HepG2 (cell line): ENCODE measurements around the gene TUBA4A. TPM values are rescaled to one million over a fixed set of nuclear protein-coding genes. Genes with fewer than 3 reads are reported as not detected.

Source experiments
- ATAC-seq: fragments of 200-7000 bp; cut with Tn5 transposase; 3 replicates; pipeline ENCODE4 v1.9.1; 2020; ENCODE audit warnings: mild to moderate bottlenecking, moderate library complexity
- BruUV-seq: library from RNA; stranded (reverse); fragments of 400-500 nt; replicated peaks from 2 replicates; lab custom pipeline; 2021; lab: Mats Ljungman, UMichigan
- CTCF ChIA-PET: fragments of 300-600 bp; formaldehyde crosslinking; extraction: SDS; loops from one replicate; lab custom pipeline; 2021; ENCODE audit warnings: low total read pairs, inconsistent platforms, low intra/inter-chr PET ratio; lab: Yijun Ruan, JAX
- POLR2A ChIA-PET: fragments of 350-600 bp; sonication (Branson Sonifier 250); formaldehyde crosslinking; loops from one replicate; lab custom pipeline; 2020; ENCODE audit warnings: antibody characterized with exemption, inconsistent platforms; lab: Yijun Ruan, JAX
- DNase-seq: peaks from one replicate; pipeline ENCODE4 v3.0.0-alpha.2; 2015; ENCODE audit warnings: low spot score
- FAIRE-seq: peaks from 3 replicates; lab custom pipeline; 2011; peaks lifted over from hg19 to GRCh38; lab: Jason Lieb, UNC
- H2AFZ ChIP-seq: one replicate; pipeline ENCODE4 v1.6.1; 2011; ENCODE audit warnings: low read length, inconsistent platforms
- H3K27ac ChIP-seq: fragments of 300-600 bp; 3 replicates; pipeline ENCODE4 v1.8.0; 2011; ENCODE audit warnings: mixed run types, mild to moderate bottlenecking, mixed read lengths, low read length, inconsistent platforms; ENCODE audit not compliant: insufficient read depth; ENCODE audit errors: extremely low read length
- H3K27me3 ChIP-seq, 2 experiments: fragments of 200-600 bp in 1 of 2; 2 replicates in 1 of 2; 3 replicates in 1 of 2; pipeline versions ENCODE4 v1.6.0 to v1.8.0; 2011; ENCODE audit warnings: low read length in 2 of 2, mild to moderate bottlenecking in 2 of 2, moderate library complexity in 2 of 2, inconsistent platforms in 1 of 2; ENCODE audit not compliant: insufficient read depth in 2 of 2, control insufficient read depth in 1 of 2
- H3K36me3 ChIP-seq, 2 experiments: fragments of 200-600 bp in 1 of 2; replicated peaks in 1 of 2; 2 replicates in 1 of 2; 3 replicates in 1 of 2; pipeline versions ENCODE4 v1.5.1 to v1.8.0; 2011; ENCODE audit warnings: low read length in 2 of 2, inconsistent platforms in 1 of 2; ENCODE audit not compliant: insufficient read depth in 2 of 2, control insufficient read depth in 1 of 2
- H3K4me1 ChIP-seq: 2 replicates; pipeline ENCODE4 v1.5.1; 2012; ENCODE audit warnings: low read length, inconsistent platforms; ENCODE audit not compliant: insufficient read depth
- H3K4me2 ChIP-seq: 2 replicates; pipeline ENCODE4 v1.6.0; 2011; ENCODE audit warnings: low read depth, low read length, inconsistent platforms
- H3K4me3 ChIP-seq, 3 experiments: fragments of 200-600 bp in 1 of 3; sonication (generic), shearing (Covaris generic) in 1 of 3; replicated peaks in 1 of 3; 2 replicates each; pipeline ENCODE4 v1.5.1; 2011 to 2016; ENCODE audit warnings: low read length in 3 of 3, inconsistent platforms in 2 of 3, low read depth in 2 of 3, mild to moderate bottlenecking in 2 of 3, control low read depth in 1 of 3, mixed read lengths in 1 of 3; ENCODE audit not compliant: insufficient read depth in 1 of 3
- H3K79me2 ChIP-seq: one replicate; pipeline ENCODE4 v1.6.1; 2011; ENCODE audit warnings: low read length, inconsistent platforms; ENCODE audit not compliant: insufficient read depth
- H3K9ac ChIP-seq: 2 replicates; pipeline ENCODE4 v1.6.0; 2011; ENCODE audit warnings: mild to moderate bottlenecking, low read depth, low read length, inconsistent platforms; ENCODE audit not compliant: insufficient read depth
- H3K9me3 ChIP-seq: 2 replicates; pipeline ENCODE4 v1.5.1; 2012; ENCODE audit warnings: mild to moderate bottlenecking, low read length
- H4K20me1 ChIP-seq: 2 replicates; pipeline ENCODE4 v1.6.0; 2011; ENCODE audit warnings: inconsistent platforms, mild to moderate bottlenecking, low read length, moderate library complexity; ENCODE audit not compliant: insufficient read depth
- AGO2 ChIP-seq: fragments of 200-400 bp; formaldehyde crosslinking; optimal IDR thresholded peaks from 2 replicates; pipeline ENCODE3; 2017; ENCODE audit warnings: mild to moderate bottlenecking, low read depth, low read length, moderate library complexity
- RBFOX2 ChIP-seq: fragments of 200-400 bp; formaldehyde crosslinking; IDR thresholded peaks from 2 replicates; pipeline ENCODE4 v1.6.1; 2017; ENCODE audit warnings: low read depth, mild to moderate bottlenecking, low read length
- WGBS: methylation state at CpG from one replicate; pipeline ENCODE4 v1.1.6; 2017; ENCODE audit warnings: low lambda C conversion rate; 5-methylcytosine and 5-hydroxymethylcytosine counted together
- in situ Hi-C: cut with HindIII; loops from 2 replicates; pipeline ENCODE4 v1.10.0; 2017; ENCODE audit warnings: low pct_unique_long_range_greater_than_20kb; ENCODE audit not compliant: extremely low pct_ligation_motif_present
- intact Hi-C: fragments of 100-400 bp; cut with micrococcal nuclease; formaldehyde crosslinking; loops from one replicate; pipeline ENCODE4 v1.10.0; 2022; ENCODE audit not compliant: unreplicated experiment
- polyA plus RNA-seq, 8 experiments: library from polyadenylated mRNA; depleted of rRNA in 3 of 8; stranded (reverse) in 7 of 8; unstranded in 1 of 8; fragments of >200 nt; fragmentation: Illumina TruSeq in 4 of 8; extraction: Trizol in 4 of 8; gene quantifications; 2 replicates each; pipeline versions ENCODE4 v1.2.1 to v1.2.3, GENCODE V29; 2011 to 2016; ENCODE audit warnings: low read depth in 4 of 8, missing spikeins in 1 of 8, mixed read lengths in 1 of 8; ENCODE audit not compliant: insufficient read depth in 1 of 8
- total RNA-seq, 5 experiments: library from RNA; depleted of rRNA; stranded (reverse); fragments of >200 nt; fragmentation: Illumina TruSeq; extraction: Trizol; gene quantifications; 2 replicates each; pipeline ENCODE4 v1.2.3, GENCODE V29; 2016; ENCODE audit warnings: low read depth in 1 of 5
- TF ChIP-seq, protein P1 (sequence below): IDR thresholded peaks from 2 replicates; pipeline ENCODE4 v1.6.1; 2016; ENCODE audit warnings: missing genetic modification reagents, missing compliant biosample characterization
- TF ChIP-seq, protein P2 (sequence below): IDR thresholded peaks from 2 replicates; pipeline ENCODE4 v1.6.1; 2016; ENCODE audit warnings: missing compliant biosample characterization, missing genetic modification reagents, borderline replicate concordance

Gene TUBA4A
- total and polyA plus RNA-seq, 2 of the 13 experiments (the other 11 are each of a cell fraction or from before 2014, with no cell fraction given): 1.3 to 12.7 TPM

DNA sequence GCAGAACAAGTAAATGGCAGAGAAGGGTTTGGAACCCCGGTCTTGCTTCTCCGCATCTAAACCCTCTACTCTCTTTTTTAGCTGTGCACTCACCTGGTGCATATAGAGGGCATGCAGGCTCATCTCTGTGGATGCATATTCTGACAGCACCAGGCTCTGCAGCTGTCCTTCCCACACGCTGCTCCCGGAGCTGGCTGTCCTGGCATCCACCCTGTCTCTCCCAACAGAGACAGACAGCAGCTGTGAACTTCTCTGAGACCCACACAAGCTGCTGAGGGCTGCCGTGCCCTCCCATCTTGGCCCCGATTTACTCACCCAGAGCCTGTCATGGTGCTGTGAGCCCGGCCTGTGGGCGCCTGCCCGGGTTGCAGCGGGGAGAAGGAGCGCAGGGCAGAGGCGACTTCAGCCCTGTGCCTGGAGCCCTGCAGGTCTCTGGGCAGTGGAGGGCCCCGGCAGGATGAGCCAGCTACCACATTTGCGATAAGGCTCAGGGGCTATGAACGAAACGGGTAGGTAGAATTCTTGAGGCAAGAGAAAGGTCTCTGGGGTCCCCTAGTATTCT is 31.7 kb downstream of the TUBA4A start:
- Histone ChIP-seq H3K9me3 (no peaks in the 10 kb centered on the region), H3K9ac (no peak overlapping the region), H3K27me3 (no peaks in the 10 kb centered on the region), H2AFZ (no peak overlapping the region), H4K20me1 (no peaks in the 10 kb centered on the region), H3K27ac (no peak overlapping the region), H3K36me3 (peaks cover 39 to 63% of the 10 kb centered on the region in 2 experiments), H3K4me2 (no peak overlapping the region), H3K4me1 (peaks cover 14% of the 10 kb centered on the region), H3K4me3 (no peak overlapping the region), H3K79me2 (peaks cover 9% of the 10 kb centered on the region)
- 95% methylated on average over 16 of the region's 16 CpGs for WGBS
- no peak for DNase-seq
- ChIA-PET CTCF (no interaction called here), POLR2A (interaction anchor here (1.7 kb wide), 1 partner anchor 14 kb away, joined by 8 read pairs; the partner anchor contains the start of gene ZFAND2B)
- no TSS peak for BruUV-seq
- FAIRE-seq: no peak
- in situ Hi-C loops: no loop called here
- no peak for ATAC-seq
- intact Hi-C loops: no loop called here
- TF ChIP-seq, protein P1, sequence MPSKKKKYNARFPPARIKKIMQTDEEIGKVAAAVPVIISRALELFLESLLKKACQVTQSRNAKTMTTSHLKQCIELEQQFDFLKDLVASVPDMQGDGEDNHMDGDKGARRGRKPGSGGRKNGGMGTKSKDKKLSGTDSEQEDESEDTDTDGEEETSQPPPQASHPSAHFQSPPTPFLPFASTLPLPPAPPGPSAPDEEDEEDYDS (CRISPR knock-in tag): no peak
- TF ChIP-seq, protein P2, sequence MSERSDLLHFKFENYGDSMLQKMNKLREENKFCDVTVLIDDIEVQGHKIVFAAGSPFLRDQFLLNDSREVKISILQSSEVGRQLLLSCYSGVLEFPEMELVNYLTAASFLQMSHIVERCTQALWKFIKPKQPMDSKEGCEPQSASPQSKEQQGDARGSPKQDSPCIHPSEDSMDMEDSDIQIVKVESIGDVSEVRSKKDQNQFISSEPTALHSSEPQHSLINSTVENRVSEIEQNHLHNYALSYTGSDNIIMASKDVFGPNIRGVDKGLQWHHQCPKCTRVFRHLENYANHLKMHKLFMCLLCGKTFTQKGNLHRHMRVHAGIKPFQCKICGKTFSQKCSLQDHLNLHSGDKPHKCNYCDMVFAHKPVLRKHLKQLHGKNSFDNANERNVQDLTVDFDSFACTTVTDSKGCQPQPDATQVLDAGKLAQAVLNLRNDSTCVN: no peak
- TF ChIP-seq AGO2: peak; percentile 34
- peak; percentile 61 for TF ChIP-seq RBFOX2
